Measurements from ENCODE around the gene CFAP221. TPM values are rescaled to one million over a fixed set of nuclear protein-coding genes. Genes with fewer than 3 reads are reported as not detected.
A peak's percentile ranks its signal among the peaks of the same experiment; 100 is the strongest.

The CFAP221 gene
- total RNA-seq, 1 donor from 2014 or later: 0.45 TPM

GRCh38 chr2:119693567-119693966, 149.3 kb downstream of the CFAP221 start:
- Mint-ChIP-seq H3K4me1 (ENCODE audit: low read depth) (peaks cover 16% of the 10 kb centered on the region), H3K4me3 (ENCODE audit: unreplicated experiment) (no peak overlapping the region), H3K27ac (ENCODE audit: unreplicated experiment) (no peak overlapping the region), H3K27me3 (ENCODE audit: low read depth) (no peaks in the 10 kb centered on the region), H3K9me3 (ENCODE audit: low read depth) (no peaks in the 10 kb centered on the region), H3K36me3 (ENCODE audit: low read depth) (peaks cover 3% of the 10 kb centered on the region)
- no peak for DNase-seq (ENCODE audit: low spot score)
- TF ChIP-seq CTCF (IDR thresholded peaks at IDR 0.05): no peak

- Mint-ChIP-seq H3K9me3 (ENCODE audit: low read depth) (no peaks in the 10 kb centered on the region), H3K4me1 (ENCODE audit: low read depth) (peaks cover 16% of the 10 kb centered on the region), H3K27me3 (ENCODE audit: low read depth) (peaks cover under 1% of the 10 kb centered on the region), H3K36me3 (ENCODE audit: low read depth) (peaks cover 3% of the 10 kb centered on the region), H3K4me3 (ENCODE audit: unreplicated experiment) (no peak overlapping the region), H3K27ac (ENCODE audit: unreplicated experiment) (no peak overlapping the region)
- TF ChIP-seq CTCF (IDR thresholded peaks at IDR 0.05): no peak
- no peak for DNase-seq (ENCODE audit: low spot score)
Observed at GRCh38 chr2:119693967-119694366, 149.7 kb downstream of the CFAP221 start.

GRCh38 chr2:119694470-119694844, 150.2 kb downstream of the CFAP221 start:
- H3K4me1 Mint-ChIP-seq (ENCODE audit: low read depth): peaks cover 16% of the 10 kb centered on the region
- no peak overlapping the region for H3K27ac Mint-ChIP-seq (ENCODE audit: unreplicated experiment)
- DNase-seq (ENCODE audit: low spot score): no peak
- no peak overlapping the region for H3K4me3 Mint-ChIP-seq (ENCODE audit: unreplicated experiment)
- H3K36me3 Mint-ChIP-seq (ENCODE audit: low read depth): no peaks in the 10 kb centered on the region
- no peak for TF ChIP-seq CTCF (IDR thresholded peaks at IDR 0.05)
- peaks cover 6% of the 10 kb centered on the region for H3K27me3 Mint-ChIP-seq (ENCODE audit: low read depth)
- no peaks in the 10 kb centered on the region for H3K9me3 Mint-ChIP-seq (ENCODE audit: low read depth)

- DNase-seq (ENCODE audit: low spot score): no peak
- Mint-ChIP-seq H3K27me3 (ENCODE audit: low read depth) (peaks cover 7% of the 10 kb centered on the region), H3K4me3 (ENCODE audit: unreplicated experiment) (peak overlapping the region; percentile 53), H3K9me3 (ENCODE audit: low read depth) (no peaks in the 10 kb centered on the region), H3K27ac (ENCODE audit: unreplicated experiment) (peak overlapping the region; percentile 81), H3K36me3 (ENCODE audit: low read depth) (no peaks in the 10 kb centered on the region), H3K4me1 (ENCODE audit: low read depth) (peaks cover 16% of the 10 kb centered on the region)
- TF ChIP-seq CTCF (IDR thresholded peaks at IDR 0.05): no peak
Observed at GRCh38 chr2:119694845-119695521, 150.7 kb downstream of the CFAP221 start.

GRCh38 chr2:119696005-119696404, 151.8 kb downstream of the CFAP221 start:
- DNase-seq (ENCODE audit: low spot score): no peak
- no peaks in the 10 kb centered on the region for H3K36me3 Mint-ChIP-seq (ENCODE audit: low read depth)
- H3K27me3 Mint-ChIP-seq (ENCODE audit: low read depth): peaks cover 7% of the 10 kb centered on the region
- H3K4me1 Mint-ChIP-seq (ENCODE audit: low read depth): peaks cover 16% of the 10 kb centered on the region
- TF ChIP-seq CTCF (IDR thresholded peaks at IDR 0.05): no peak
- H3K9me3 Mint-ChIP-seq (ENCODE audit: low read depth): no peaks in the 10 kb centered on the region
- no peak overlapping the region for H3K27ac Mint-ChIP-seq (ENCODE audit: unreplicated experiment)
- no peak overlapping the region for H3K4me3 Mint-ChIP-seq (ENCODE audit: unreplicated experiment)

Measured in chondrocyte (in vitro differentiated cells).